Mucosa of descending colon (tissue), 3 donors: ENCODE measurements around the gene PTDSS2. TPM values are rescaled to one million over a fixed set of nuclear protein-coding genes. Genes with fewer than 3 reads are reported as not detected.
A peak's percentile ranks its signal among the peaks of the same experiment; 100 is the strongest.
"Not testable (repeated sequence)": the region's sequence is repeated elsewhere in the genome, so short reads cannot be mapped to it uniquely, and the experiment has no call there.

ENCODE experiments used
- ATAC-seq: fragments of 200-7000 bp; cut with Tn5 transposase; one replicate; pipeline ENCODE4 v1.9.1; 2020; ENCODE audit warnings: mild to moderate bottlenecking, moderate library complexity
- DNase-seq, 3 donors: peaks; one replicate each; pipeline ENCODE4 v3.0.0-alpha.2; 2020
- H3K36me3 ChIP-seq: fragments of 200-600 bp; one replicate; pipeline ENCODE4 v1.8.0; 2021; ENCODE audit warnings: low read depth, mild to moderate bottlenecking
- H3K4me1 ChIP-seq: fragments of 200-600 bp; one replicate; pipeline ENCODE4 v1.8.0; 2021; ENCODE audit warnings: low read depth, mild to moderate bottlenecking
- H3K4me3 ChIP-seq: fragments of 200-600 bp; one replicate; pipeline ENCODE4 v1.8.0; 2021; ENCODE audit warnings: mild to moderate bottlenecking
- H3K9me3 ChIP-seq: fragments of 200-600 bp; one replicate; pipeline ENCODE4 v1.8.0; 2021; ENCODE audit warnings: mild to moderate bottlenecking
- CTCF ChIP-seq: fragments of 200-600 bp; IDR thresholded peaks from one replicate; pipeline ENCODE4 v1.8.0; 2022; ENCODE audit warnings: antibody characterized with exemption, mild to moderate bottlenecking
- intact Hi-C, 2 donors: fragments of 100-400 bp; cut with DNase I in 1 of 2; cut with micrococcal nuclease in 1 of 2; formaldehyde crosslinking; loops; one replicate each; pipeline versions ENCODE4 v1.11.0 to v1.11.1; 2022; cut with DNase I, micrococcal nuclease
- long read RNA-seq, 2 donors: library from polyadenylated mRNA; unstranded; transcript quantifications; one replicate each; pipeline ENCODE4 v2.0.0, GENCODE V29; 2019 to 2021
- total RNA-seq, 3 donors: library from RNA; stranded (reverse); fragmentation: NEBNext Ultra II Directional in 2 of 3; extraction: Animal tissue kit (Norgen Biotek cat#: 25700) in 2 of 3; gene quantifications; one replicate each; pipeline versions ENCODE4 v1.2.1 to v1.2.4, GENCODE V29; 2021 to 2023
- donor health status: DM: no; HTN: no; CAD: no; lungs with moderate emphysema.
- donor health status: DM: no; HTN: no; CAD: no.
- donor health status: DM: no; HTN: yes; CAD: no.

PTDSS2 gene
- total RNA-seq = 10 to 100 TPM; 19.2 to 34.8 (median 27.3) TPM
- long read RNA-seq, donor 1, transcript PTDSS2-201 (12 exons, 2,445 nt) = major isoform, 36 of 78 reads
- long read RNA-seq, donor 1, partial matches to known transcripts = 9 of 78 reads
- long read RNA-seq, donor 1, other reads (novel, unspliced or antisense) = 32 of 78 reads
- long read RNA-seq, donor 2, partial matches to known transcripts = 0 of 5 reads
- long read RNA-seq, donor 2, other reads (novel, unspliced or antisense) = 3 of 5 reads

- peak; percentile 96 to 98 (median 97) for DNase-seq
- peak within 1 kb of the TSS; percentile 93 for H3K4me3 ChIP-seq
- intact Hi-C loops = no loop called here
- peak; percentile 82 for ATAC-seq
- no peak for TF ChIP-seq CTCF
- peaks cover 28% of the 10 kb centered on the region for H3K4me1 ChIP-seq
- no peaks in the 10 kb centered on the region for H3K36me3 ChIP-seq
- no peaks in the 10 kb centered on the region for H3K9me3 ChIP-seq
These were observed at the start of gene PTDSS2 for GRCh38 chr11:449889-450808. Gene PTDSS2 (plus strand): TSS chr11:450279. CDS start chr11:450456, 177 bp downstream.

- H3K4me1 ChIP-seq, H3K36me3 ChIP-seq, DNase-seq, ATAC-seq, H3K9me3 ChIP-seq, intact Hi-C loops, H3K4me3 ChIP-seq: not testable (repeated sequence)
These were observed 48.9 kb upstream of the PTDSS2 start for GRCh38 chr11:401196-401595.

- peaks cover 13% of the 10 kb centered on the region for H3K4me1 ChIP-seq
- ATAC-seq (no peak), DNase-seq (no peak)
- no peak for TF ChIP-seq CTCF
- intact Hi-C loops = no loop called here
- H3K36me3 ChIP-seq = no peaks in the 10 kb centered on the region
- H3K9me3 ChIP-seq = no peaks in the 10 kb centered on the region
- H3K4me3 ChIP-seq = no peak overlapping the region
These were observed 46.9 kb upstream of the PTDSS2 start for GRCh38 chr11:403021-403760.

GRCh38 chr11:403761-404431 lies 46.2 kb upstream of the PTDSS2 start:
- Histone ChIP-seq H3K9me3 (no peaks in the 10 kb centered on the region), H3K36me3 (no peaks in the 10 kb centered on the region), H3K4me1 (peaks cover 13% of the 10 kb centered on the region), H3K4me3 (no peak overlapping the region)
- intact Hi-C loops = no loop called here
- DNase-seq (no peak), ATAC-seq (no peak)
- no peak for TF ChIP-seq CTCF

- Histone ChIP-seq H3K9me3 (no peaks in the 10 kb centered on the region), H3K36me3 (no peaks in the 10 kb centered on the region), H3K4me1 (peaks cover 13% of the 10 kb centered on the region), H3K4me3 (no peak overlapping the region)
- intact Hi-C loops = no loop called here
- DNase-seq = no peak
- ATAC-seq = no peak
- no peak for TF ChIP-seq CTCF
These were observed 45.4 kb upstream of the PTDSS2 start for GRCh38 chr11:404551-405264.
